ENCODE measurements around the gene CD248. TPM values are rescaled to one million over a fixed set of nuclear protein-coding genes. Genes with fewer than 3 reads are reported as not detected.

Gene CD248
- total RNA-seq, 1 experiment from 2014 or later: not detected

DNA sequence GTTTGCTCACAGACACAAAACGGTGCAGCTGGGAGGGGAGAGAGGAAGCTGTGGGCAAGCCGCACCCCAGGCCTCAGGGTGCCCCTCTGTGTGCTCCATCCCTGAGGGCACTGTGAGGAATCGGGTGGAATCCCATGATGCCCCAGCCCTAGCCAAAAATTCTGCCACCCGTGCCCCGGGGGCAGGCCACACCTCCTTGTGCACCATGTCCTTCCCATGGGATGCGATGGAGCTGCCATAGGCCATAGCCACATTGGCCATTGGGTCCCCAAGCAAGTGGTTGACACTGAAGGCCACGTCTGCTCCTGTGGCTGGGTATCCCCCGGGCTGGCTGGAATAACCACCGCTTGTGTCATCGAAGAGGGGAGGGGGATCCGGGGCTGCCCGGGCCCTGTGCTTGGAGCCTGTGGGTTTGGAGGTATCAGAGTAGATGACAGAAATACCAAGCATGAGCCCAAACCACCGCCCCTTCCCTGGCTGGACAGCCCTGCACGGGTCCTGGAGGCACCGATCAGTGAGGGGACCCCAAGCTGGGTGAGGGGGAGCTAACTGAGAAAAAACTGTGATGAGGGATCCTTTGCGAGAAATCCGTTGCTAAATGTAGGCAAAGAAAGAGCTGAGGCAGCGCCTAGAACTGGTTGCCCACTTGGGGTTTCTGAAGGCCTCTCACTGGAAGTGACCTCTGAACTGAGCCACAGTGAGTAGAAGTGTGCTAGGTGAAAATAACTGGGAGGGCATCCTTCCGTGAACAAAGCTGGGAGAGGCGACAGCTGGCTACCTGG is 28.8 kb downstream of the CD248 start:
- TF ChIP-seq CTCF (conservative IDR thresholded peaks at IDR 0.05) (no peak), EZH2 (IDR thresholded peaks at IDR 0.05; ENCODE audit: low read depth) (no peak)
- DNase-seq: peak in 1 of 2 experiments; percentile 43
- no peaks in the 10 kb centered on the region for H3K27me3 ChIP-seq (ENCODE audit: insufficient read depth, low read depth)
- peak overlapping the region; percentile 96 for H3K4me3 ChIP-seq
- H3K27ac ChIP-seq: peak overlapping the region; percentile 59
- peaks cover 19% of the 10 kb centered on the region for H3K4me1 ChIP-seq (replicated peaks; ENCODE audit: insufficient read depth)
- intact Hi-C loops (cut with micrococcal nuclease; ENCODE audit: unreplicated experiment): no loop called here
- H2AFZ ChIP-seq: peak overlapping the region; percentile 81; the same call in 1 of the 2 replicates
- BruUV-seq (replicated peaks): TSS peak; percentile 42
- peaks cover 16% of the 10 kb centered on the region for H4K20me1 ChIP-seq (ENCODE audit: insufficient read depth)
- ChIA-PET CTCF (interaction anchor here (0.7 to 3.0 kb wide), 2 partner anchors 24 to 127 kb away, joined by 13 to 19 read pairs; no protein-coding TSS in a partner anchor), POLR2A (ENCODE audit: unreplicated experiment) (interaction anchor here (1.6 kb wide), 1 partner anchor 25 kb away, joined by 8 read pairs; no protein-coding TSS in a partner anchor)
- H3K36me3 ChIP-seq (ENCODE audit: low read depth): no peaks in the 10 kb centered on the region; the same call in 1 of the 2 replicates
- peaks cover 24% of the 10 kb centered on the region for H3K79me2 ChIP-seq (ENCODE audit: low read depth)
- H3K4me2 ChIP-seq: peak overlapping the region; percentile 90
- peaks cover 25% of the 10 kb centered on the region for H3F3A ChIP-seq (ENCODE audit: insufficient read depth, low read depth)
- H3K9me3 ChIP-seq (ENCODE audit: insufficient read depth, low read depth): no peaks in the 10 kb centered on the region
- no peaks in the 10 kb centered on the region for H3K9me2 ChIP-seq (ENCODE audit: insufficient read depth)

DNA sequence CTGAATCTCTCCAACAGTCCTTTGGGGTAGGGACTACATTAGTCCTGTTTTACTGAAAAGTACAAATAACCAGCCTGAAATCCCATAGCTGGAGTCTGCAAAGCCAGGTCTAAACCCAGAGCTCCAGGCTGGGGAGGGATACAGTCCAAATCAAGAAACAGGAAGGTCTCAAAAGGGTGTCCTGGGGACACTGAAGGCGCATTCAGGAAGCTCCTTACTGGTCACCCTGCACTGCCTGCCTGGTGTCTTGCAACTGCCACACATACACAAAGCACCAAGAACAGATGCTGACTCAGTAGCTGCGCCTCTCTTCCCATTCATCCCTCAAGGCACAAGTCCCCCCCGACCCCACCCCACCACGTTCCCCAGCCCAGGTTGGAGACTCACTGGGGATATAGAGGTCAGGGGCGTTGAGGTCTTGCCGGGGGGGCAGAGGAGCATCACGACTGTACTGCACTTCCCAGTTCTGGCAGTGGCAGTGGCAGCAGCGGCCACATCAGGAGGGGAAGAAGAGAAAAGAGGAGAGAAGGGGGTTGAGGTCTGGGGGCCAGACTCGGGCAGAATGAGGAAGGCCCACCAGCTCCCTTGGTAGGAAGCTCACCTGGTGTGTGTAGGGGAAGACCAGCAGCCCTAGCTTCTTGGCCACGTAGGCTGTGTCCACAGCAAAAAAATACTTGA is 29.5 kb downstream of the CD248 start:
- ChIA-PET POLR2A (ENCODE audit: unreplicated experiment) (no interaction called here), CTCF (interaction anchor here (0.7 kb wide), 1 partner anchor 127 kb away, joined by 19 read pairs; no protein-coding TSS in a partner anchor)

More for the DNA sequence above, 29.5 kb downstream of the CD248 start:
- intact Hi-C loops (cut with micrococcal nuclease; ENCODE audit: unreplicated experiment): no loop called here
- BruUV-seq (replicated peaks): no TSS peak
- TF ChIP-seq CTCF (conservative IDR thresholded peaks at IDR 0.05) (no peak), EZH2 (IDR thresholded peaks at IDR 0.05; ENCODE audit: low read depth) (no peak)
- Histone ChIP-seq H3K79me2 (ENCODE audit: low read depth) (peaks cover 24% of the 10 kb centered on the region), H3K4me3 (peak overlapping the region; percentile 96; the same call in 1 of the 2 replicates), H3K4me1 (replicated peaks; ENCODE audit: insufficient read depth) (peaks cover 19% of the 10 kb centered on the region), H3K36me3 (ENCODE audit: low read depth) (no peaks in the 10 kb centered on the region; the same call in 1 of the 2 replicates), H4K20me1 (ENCODE audit: insufficient read depth) (peaks cover 21% of the 10 kb centered on the region), H2AFZ (no peak overlapping the region), H3K9me2 (ENCODE audit: insufficient read depth) (no peaks in the 10 kb centered on the region), H3K27ac (no peak overlapping the region), H3K9me3 (ENCODE audit: insufficient read depth, low read depth) (no peaks in the 10 kb centered on the region), H3F3A (ENCODE audit: insufficient read depth, low read depth) (peaks cover 30% of the 10 kb centered on the region), H3K4me2 (peak overlapping the region; percentile 90), H3K27me3 (ENCODE audit: insufficient read depth, low read depth) (no peaks in the 10 kb centered on the region)
- DNase-seq: no peak
